Neuron (in vitro differentiated cells): ENCODE measurements around the gene PDCD1LG2.

ENCODE experiments used
- H2AFZ ChIP-seq: one replicate; pipeline ENCODE4 v1.6.1; 2013; ENCODE audit warnings: low read depth, mild to moderate bottlenecking, inconsistent platforms, low read length, moderate library complexity
- H3K27me3 ChIP-seq: one replicate; pipeline ENCODE4 v1.6.1; 2013; ENCODE audit warnings: low read length; ENCODE audit not compliant: insufficient read depth
- H3K36me3 ChIP-seq: one replicate; pipeline ENCODE4 v1.6.1; 2013; ENCODE audit warnings: low read length; ENCODE audit not compliant: insufficient read depth
- H3K4me1 ChIP-seq: one replicate; pipeline ENCODE4 v1.6.1; 2013; ENCODE audit warnings: low read length; ENCODE audit not compliant: insufficient read depth
- H3K4me3 ChIP-seq: 2 replicates; pipeline ENCODE4 v1.5.1; 2013; ENCODE audit warnings: mild to moderate bottlenecking, low read length, moderate library complexity
- H3K9me3 ChIP-seq: one replicate; pipeline ENCODE4 v1.6.1; 2013; ENCODE audit warnings: low read length

Gene PDCD1LG2

GRCh38 chr9:5556101-5556705, 45.9 kb downstream of the PDCD1LG2 start:
- no peaks in the 10 kb centered on the region for H3K36me3 ChIP-seq

GRCh38 chr9:5557606-5558587, 47.6 kb downstream of the PDCD1LG2 start:
- H3K27me3 ChIP-seq: no peaks in the 10 kb centered on the region
- H3K36me3 ChIP-seq: no peaks in the 10 kb centered on the region
- H3K9me3 ChIP-seq: no peaks in the 10 kb centered on the region
- H3K4me3 ChIP-seq: no peak overlapping the region
- peaks cover 14% of the 10 kb centered on the region for H3K4me1 ChIP-seq
- H2AFZ ChIP-seq: peak overlapping the region; percentile 27

More at GRCh38 chr9:5556101-5556705, 45.9 kb downstream of the PDCD1LG2 start:
- Histone ChIP-seq H3K4me3 (no peak overlapping the region), H3K9me3 (peaks cover 2% of the 10 kb centered on the region), H3K27me3 (no peaks in the 10 kb centered on the region), H3K4me1 (peaks cover 10% of the 10 kb centered on the region), H2AFZ (no peak overlapping the region)

GRCh38 chr9:5559659-5560058, 49.3 kb downstream of the PDCD1LG2 start:
- Histone ChIP-seq H3K9me3 (no peaks in the 10 kb centered on the region), H2AFZ (no peak overlapping the region), H3K4me3 (no peak overlapping the region), H3K36me3 (no peaks in the 10 kb centered on the region), H3K27me3 (no peaks in the 10 kb centered on the region), H3K4me1 (peaks cover 23% of the 10 kb centered on the region)

GRCh38 chr9:5560443-5561100, 50.2 kb downstream of the PDCD1LG2 start:
- no peaks in the 10 kb centered on the region for H3K9me3 ChIP-seq
- no peak overlapping the region for H2AFZ ChIP-seq
- H3K36me3 ChIP-seq: no peaks in the 10 kb centered on the region
- H3K4me3 ChIP-seq: no peak overlapping the region
- peaks cover 23% of the 10 kb centered on the region for H3K4me1 ChIP-seq
- no peaks in the 10 kb centered on the region for H3K27me3 ChIP-seq

- Histone ChIP-seq H3K4me1 (peaks cover 23% of the 10 kb centered on the region), H3K9me3 (no peaks in the 10 kb centered on the region), H3K4me3 (no peak overlapping the region), H3K36me3 (no peaks in the 10 kb centered on the region), H3K27me3 (no peaks in the 10 kb centered on the region), H2AFZ (no peak overlapping the region)
Observed at GRCh38 chr9:5561828-5562488, 51.6 kb downstream of the PDCD1LG2 start.

GRCh38 chr9:5562806-5563416, 52.6 kb downstream of the PDCD1LG2 start:
- Histone ChIP-seq H3K27me3 (no peaks in the 10 kb centered on the region), H2AFZ (peak overlapping the region; percentile 79), H3K4me3 (no peak overlapping the region), H3K4me1 (peaks cover 22% of the 10 kb centered on the region), H3K9me3 (no peaks in the 10 kb centered on the region), H3K36me3 (no peaks in the 10 kb centered on the region)

GRCh38 chr9:5563417-5563815, 53.1 kb downstream of the PDCD1LG2 start:
- no peaks in the 10 kb centered on the region for H3K36me3 ChIP-seq
- peaks cover 17% of the 10 kb centered on the region for H3K4me1 ChIP-seq
- no peaks in the 10 kb centered on the region for H3K9me3 ChIP-seq
- peak overlapping the region; percentile 79 for H2AFZ ChIP-seq
- no peaks in the 10 kb centered on the region for H3K27me3 ChIP-seq
- H3K4me3 ChIP-seq: no peak overlapping the region

- Histone ChIP-seq H3K4me1 (peaks cover 14% of the 10 kb centered on the region), H3K4me3 (no peak overlapping the region), H3K9me3 (no peaks in the 10 kb centered on the region), H3K27me3 (no peaks in the 10 kb centered on the region), H3K36me3 (no peaks in the 10 kb centered on the region), H2AFZ (no peak overlapping the region)
Observed at GRCh38 chr9:5563886-5564285, 53.6 kb downstream of the PDCD1LG2 start.

- Histone ChIP-seq H3K9me3 (no peaks in the 10 kb centered on the region), H3K36me3 (no peaks in the 10 kb centered on the region), H2AFZ (no peak overlapping the region), H3K4me3 (no peak overlapping the region), H3K4me1 (peaks cover 27% of the 10 kb centered on the region), H3K27me3 (no peaks in the 10 kb centered on the region)
Observed at GRCh38 chr9:5566054-5566618, 55.8 kb downstream of the PDCD1LG2 start.

- no peak overlapping the region for H3K4me3 ChIP-seq
- H3K4me1 ChIP-seq: peaks cover 14% of the 10 kb centered on the region
- H3K9me3 ChIP-seq: no peaks in the 10 kb centered on the region
- H3K36me3 ChIP-seq: no peaks in the 10 kb centered on the region
- no peaks in the 10 kb centered on the region for H3K27me3 ChIP-seq
- no peak overlapping the region for H2AFZ ChIP-seq
Observed at GRCh38 chr9:5568868-5569267, 58.5 kb downstream of the PDCD1LG2 start.

- Histone ChIP-seq H3K36me3 (no peaks in the 10 kb centered on the region), H3K4me3 (no peak overlapping the region), H3K4me1 (peaks cover 14% of the 10 kb centered on the region), H3K9me3 (no peaks in the 10 kb centered on the region), H3K27me3 (no peaks in the 10 kb centered on the region), H2AFZ (no peak overlapping the region)
Observed at GRCh38 chr9:5569409-5569808, 59.1 kb downstream of the PDCD1LG2 start.

- Histone ChIP-seq H3K9me3 (no peaks in the 10 kb centered on the region), H3K4me3 (no peak overlapping the region), H3K36me3 (no peaks in the 10 kb centered on the region)
Observed at GRCh38 chr9:5569891-5570290, 59.6 kb downstream of the PDCD1LG2 start.

More at GRCh38 chr9:5569891-5570290, 59.6 kb downstream of the PDCD1LG2 start:
- no peaks in the 10 kb centered on the region for H3K27me3 ChIP-seq
- no peak overlapping the region for H2AFZ ChIP-seq
- peaks cover 14% of the 10 kb centered on the region for H3K4me1 ChIP-seq
